Gastrocnemius medialis (tissue), 4 donors: ENCODE data around the gene TM4SF5. TPM values are rescaled to one million over a fixed set of nuclear protein-coding genes. Genes with fewer than 3 reads are reported as not detected.
A peak's percentile ranks its signal among the peaks of the same experiment; 100 is the strongest.

Source experiments
- ATAC-seq, 2 donors: fragments of 150-250 bp; one replicate each; pipeline ENCODE4 v1.9.1; 2016
- DNase-seq, 2 donors: peaks; one replicate each; pipeline ENCODE4 v3.0.0-alpha.2; 2019
- H3K27ac ChIP-seq, 4 donors: fragments of 200-600 bp; sonication (generic); 1 replicate in 1 of 4; 2 replicates in 3 of 4; pipeline ENCODE4 v1.5.1; 2016 to 2018; ENCODE audit warnings: mild to moderate bottlenecking in 2 of 4, moderate library complexity in 1 of 4
- H3K27me3 ChIP-seq, 3 donors: fragments of 200-600 bp; sonication (generic) in 2 of 3; 1 replicate in 1 of 3; 2 replicates in 2 of 3; pipeline versions ENCODE4 v1.5.1 to v1.6.0; 2016 to 2019; ENCODE audit warnings: mild to moderate bottlenecking in 1 of 3, moderate library complexity in 1 of 3
- H3K36me3 ChIP-seq, 2 donors: fragments of 200-600 bp; sonication (generic) in 1 of 2; one replicate each; pipeline ENCODE4 v1.5.1; 2017 to 2018
- H3K4me1 ChIP-seq, 2 donors: fragments of 200-600 bp; sonication (generic) in 1 of 2; one replicate each; pipeline ENCODE4 v1.5.1; 2016 to 2017; ENCODE audit warnings: mild to moderate bottlenecking in 2 of 2
- H3K4me3 ChIP-seq, 4 donors: fragments of 200-600 bp; sonication (generic) in 3 of 4; 1 replicate in 1 of 4; 2 replicates in 3 of 4; pipeline ENCODE4 v1.5.1; 2016 to 2019; ENCODE audit warnings: mild to moderate bottlenecking in 2 of 4
- H3K9me3 ChIP-seq, 3 donors: fragments of 200-600 bp; sonication (generic) in 2 of 3; 1 replicate in 1 of 3; 2 replicates in 2 of 3; pipeline ENCODE4 v1.5.1; 2016 to 2019
- POLR2A ChIP-seq, 2 donors: fragments of 450-650 bp; IDR thresholded peaks; one replicate each; pipeline ENCODE4 v1.6.1; 2017; ENCODE audit warnings: antibody characterized with exemption in 2 of 2, mild to moderate bottlenecking in 2 of 2, moderate library complexity in 2 of 2
- in situ Hi-C, 4 donors: fragments of 200-750 bp; cut with MboI; loops; one replicate each; pipeline versions ENCODE4 v1.15.0 to v1.8.0; 2017; ENCODE audit warnings: low sequenced_read_pairs in 4 of 4
- intact Hi-C: fragments of 100-400 bp; cut with DNase I; formaldehyde crosslinking; loops from one replicate; pipeline ENCODE4 v1.15.1; 2023; ENCODE audit warnings: low total_unique reads
- total RNA-seq, 4 donors: library from RNA; depleted of rRNA; stranded (reverse); fragments of >200 nt; gene quantifications; one replicate each; pipeline versions ENCODE4 v1.1.0 to v1.2.3, GENCODE V29; 2016
- TF ChIP-seq, protein P1 (sequence below), 5 experiments: fragments of 450-650 bp in 3 of 5; fragments of 200-600 bp in 2 of 5; sonication (generic) in 2 of 5; IDR thresholded peaks in 4 of 5; conservative IDR thresholded peaks in 1 of 5; 1 replicate in 4 of 5; 2 replicates in 1 of 5; pipeline ENCODE4 v1.5.1; 2016 to 2019; ENCODE audit warnings: antibody characterized with exemption in 5 of 5, mild to moderate bottlenecking in 3 of 5, moderate library complexity in 3 of 5

The TM4SF5 gene
- total RNA-seq, 4 donors from 2014 or later, result 0.64 TPM; not detected in 3

DNA sequence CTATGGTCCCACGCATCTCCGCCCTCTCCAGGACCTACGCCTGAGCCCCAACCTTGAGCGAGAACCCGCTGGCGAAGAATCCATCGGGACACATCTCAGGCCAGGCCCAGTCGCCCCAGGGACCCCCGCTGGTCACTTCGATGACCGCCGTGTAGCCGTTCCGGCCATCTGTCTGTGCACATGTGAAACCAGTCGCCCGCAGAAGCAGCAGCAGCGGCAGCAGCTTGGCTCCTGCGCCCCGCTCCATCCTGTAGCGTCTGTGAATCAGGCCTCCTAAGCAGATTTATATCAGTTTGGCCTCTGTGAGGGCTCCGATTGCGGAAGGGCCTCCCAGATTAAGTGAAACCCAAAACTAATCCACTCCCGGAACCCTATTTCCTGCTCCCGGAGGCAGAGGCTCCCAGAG, 14.4 kb downstream of the TM4SF5 start, which contains the start of gene VMO1:
Gene VMO1, minus strand, starts transcription at position 259 of the 406 bp plus-strand sequence. Its CDS starts 12 bp downstream, at position 247.
- no peak for ATAC-seq
- in situ Hi-C loops, result loop anchor here (5.0 to 25.0 kb wide), 4 partner anchors 51 to 101 kb away; partner anchors contain the start of genes C17orf107 (in 2 of the 4), CXCL16 (in 1 of the 4), MED11 (in 1 of the 4) and ZMYND15 (in 1 of the 4)
- H3K27ac ChIP-seq, result no peak within 1 kb of the TSS

DNA sequence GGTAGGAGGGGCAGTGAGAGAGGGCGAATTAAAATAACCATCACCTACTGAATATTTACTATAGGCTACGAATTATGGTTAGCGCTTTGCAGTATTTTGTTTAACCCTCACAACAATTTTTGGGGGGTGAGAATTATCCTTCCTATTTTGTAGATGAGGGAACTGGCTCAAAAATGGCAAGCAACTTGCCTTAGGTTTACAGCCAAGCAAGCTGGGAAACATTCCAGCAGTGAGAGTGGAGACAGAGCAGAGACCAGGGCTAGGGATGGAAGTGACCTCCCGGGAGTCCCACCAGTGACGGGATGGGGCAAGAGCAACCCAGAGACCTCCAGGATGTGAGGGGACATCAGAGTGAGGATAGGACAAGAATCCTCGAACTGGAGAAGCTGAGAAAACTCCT, 14.8 kb downstream of the TM4SF5 start:
- Histone ChIP-seq H3K27ac (no peak overlapping the region), H3K27me3 (peaks cover 34 to 54% (median 48%) of the 10 kb centered on the region in 3 donors), H3K4me1 (peaks cover 36 to 44% of the 10 kb centered on the region in 2 donors), H3K4me3 (peak overlapping the region; percentile 11 to 40 (median 24)), H3K9me3 (no peaks in the 10 kb centered on the region), H3K36me3 (no peaks in the 10 kb centered on the region)
- intact Hi-C loops (no loop called here), in situ Hi-C loops (loop anchor here (5.0 to 25.0 kb wide), 4 partner anchors 52 to 101 kb away; partner anchors contain the start of genes C17orf107 (in 2 of the 4), CXCL16 (in 1 of the 4), MED11 (in 1 of the 4) and ZMYND15 (in 1 of the 4))
- no peak for DNase-seq
- no peak for TF ChIP-seq POLR2A (IDR thresholded peaks at IDR 0.05)
- TF ChIP-seq, protein P1, sequence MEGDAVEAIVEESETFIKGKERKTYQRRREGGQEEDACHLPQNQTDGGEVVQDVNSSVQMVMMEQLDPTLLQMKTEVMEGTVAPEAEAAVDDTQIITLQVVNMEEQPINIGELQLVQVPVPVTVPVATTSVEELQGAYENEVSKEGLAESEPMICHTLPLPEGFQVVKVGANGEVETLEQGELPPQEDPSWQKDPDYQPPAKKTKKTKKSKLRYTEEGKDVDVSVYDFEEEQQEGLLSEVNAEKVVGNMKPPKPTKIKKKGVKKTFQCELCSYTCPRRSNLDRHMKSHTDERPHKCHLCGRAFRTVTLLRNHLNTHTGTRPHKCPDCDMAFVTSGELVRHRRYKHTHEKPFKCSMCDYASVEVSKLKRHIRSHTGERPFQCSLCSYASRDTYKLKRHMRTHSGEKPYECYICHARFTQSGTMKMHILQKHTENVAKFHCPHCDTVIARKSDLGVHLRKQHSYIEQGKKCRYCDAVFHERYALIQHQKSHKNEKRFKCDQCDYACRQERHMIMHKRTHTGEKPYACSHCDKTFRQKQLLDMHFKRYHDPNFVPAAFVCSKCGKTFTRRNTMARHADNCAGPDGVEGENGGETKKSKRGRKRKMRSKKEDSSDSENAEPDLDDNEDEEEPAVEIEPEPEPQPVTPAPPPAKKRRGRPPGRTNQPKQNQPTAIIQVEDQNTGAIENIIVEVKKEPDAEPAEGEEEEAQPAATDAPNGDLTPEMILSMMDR (IDR thresholded peaks at IDR 0.05 in 4 of 5, conservative IDR thresholded peaks at IDR 0.05 in 1 of 5), result no peak
- no peak for ATAC-seq

More for the DNA sequence above, 14.4 kb downstream of the TM4SF5 start, which contains the start of gene VMO1:
- intact Hi-C loops, result no loop called here
- Histone ChIP-seq H3K4me1 (peaks cover 36 to 44% of the 10 kb centered on the region in 2 donors), H3K9me3 (no peaks in the 10 kb centered on the region), H3K4me3 (peak within 1 kb of the TSS; percentile 14 to 40 (median 34)), H3K36me3 (no peaks in the 10 kb centered on the region), H3K27me3 (peaks cover 34 to 55% (median 49%) of the 10 kb centered on the region in 3 donors)
- no peak for DNase-seq
- TF ChIP-seq, protein P1 (IDR thresholded peaks at IDR 0.05 in 4 of 5, conservative IDR thresholded peaks at IDR 0.05 in 1 of 5), result no peak
- TF ChIP-seq POLR2A (IDR thresholded peaks at IDR 0.05), result no peak

DNA sequence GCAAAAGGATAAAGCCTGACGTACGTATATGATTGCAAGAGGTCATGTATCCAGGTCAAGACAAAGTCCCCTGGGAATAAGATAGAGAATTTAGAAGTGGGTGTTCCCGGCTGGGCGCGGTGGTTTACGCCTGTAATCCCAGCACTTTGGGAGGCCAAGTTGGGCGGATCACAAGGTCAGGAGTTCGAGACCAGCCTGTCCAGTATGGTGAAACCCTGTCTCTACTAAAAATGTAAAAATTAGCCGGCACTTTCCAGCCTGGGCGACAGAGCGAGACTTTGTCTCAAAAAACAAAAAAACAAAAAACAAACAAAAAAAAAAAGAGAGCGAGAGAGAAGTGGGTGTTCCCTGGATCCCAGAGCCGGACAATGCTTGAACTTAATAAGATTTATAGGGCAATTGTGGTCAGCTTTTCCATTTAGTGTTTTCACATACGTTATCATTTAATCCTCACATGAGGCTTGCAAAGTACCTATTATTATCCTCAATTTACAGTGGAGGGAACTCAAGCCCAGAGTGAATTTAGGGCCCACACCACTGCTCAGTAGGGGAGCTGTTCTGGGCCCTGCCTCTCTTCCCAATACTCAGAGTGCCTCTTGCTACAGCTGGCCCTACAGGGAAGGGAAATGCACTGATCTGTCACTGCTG, 16.6 kb downstream of the TM4SF5 start:
- peaks cover 36 to 44% of the 10 kb centered on the region in 2 donors for H3K4me1 ChIP-seq
- no peak overlapping the region for H3K27ac ChIP-seq
- H3K36me3 ChIP-seq, result no peaks in the 10 kb centered on the region
- ATAC-seq, result no peak
- peaks cover 21 to 37% (median 30%) of the 10 kb centered on the region in 3 donors for H3K27me3 ChIP-seq
- in situ Hi-C loops, result loop anchor here (5.0 to 25.0 kb wide), 4 partner anchors 53 to 99 kb away; partner anchors contain the start of genes C17orf107 (in 2 of the 4), CXCL16 (in 1 of the 4), MED11 (in 1 of the 4) and ZMYND15 (in 1 of the 4)
- no peak for TF ChIP-seq POLR2A (IDR thresholded peaks at IDR 0.05)
- TF ChIP-seq, protein P1 (IDR thresholded peaks at IDR 0.05 in 4 of 5, conservative IDR thresholded peaks at IDR 0.05 in 1 of 5), result no peak
- H3K9me3 ChIP-seq, result no peaks in the 10 kb centered on the region
- intact Hi-C loops, result no loop called here
- no peak overlapping the region for H3K4me3 ChIP-seq
- DNase-seq, result no peak

DNA sequence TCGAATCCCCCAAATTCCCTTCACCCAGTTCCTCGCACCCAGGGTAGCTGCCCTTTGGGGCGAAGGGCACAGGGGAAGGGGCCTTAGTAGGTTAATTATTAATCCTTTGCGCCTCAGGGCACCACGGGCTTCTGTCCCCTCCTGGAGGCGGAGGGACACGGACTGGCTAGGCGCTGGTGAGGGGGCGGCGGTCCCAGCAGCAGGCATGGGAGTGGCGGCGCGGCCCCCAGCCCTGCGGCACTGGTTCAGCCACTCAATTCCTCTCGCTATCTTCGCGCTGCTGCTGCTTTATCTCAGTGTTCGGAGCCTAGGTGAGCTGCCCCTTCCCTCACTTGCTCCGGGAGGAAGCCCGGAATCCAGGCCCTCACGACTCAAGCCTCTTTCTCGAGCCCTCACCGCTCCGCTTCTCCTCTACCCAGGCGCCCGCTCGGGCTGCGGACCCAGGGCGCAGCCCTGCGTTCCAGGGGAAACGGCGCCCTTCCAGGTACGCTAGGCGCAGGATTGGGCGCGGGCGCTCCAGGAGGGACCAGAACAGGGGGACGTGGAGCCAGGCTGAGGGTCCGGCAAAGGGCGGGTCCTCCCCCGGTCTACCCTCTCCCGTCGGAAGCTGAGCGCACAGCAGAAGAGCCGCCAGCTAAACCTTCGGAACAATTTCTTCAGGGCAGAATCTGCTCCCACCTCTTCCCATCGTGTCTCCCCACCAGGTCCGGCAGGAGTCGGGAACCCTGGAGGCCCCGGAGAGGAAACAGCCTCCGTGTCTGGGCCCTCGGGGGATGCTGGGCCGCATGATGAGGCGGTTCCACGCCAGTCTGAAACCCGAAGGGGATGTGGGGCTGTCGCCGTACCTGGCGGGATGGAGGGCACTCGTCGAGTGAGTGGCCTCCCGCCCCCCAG, 17.4 kb downstream of the TM4SF5 start, which contains the start of gene GLTPD2:
Gene GLTPD2, plus strand, starts transcription at position 158 of the 894 bp plus-strand sequence. Its CDS starts 48 bp downstream, at position 206.
- no peaks in the 10 kb centered on the region for H3K9me3 ChIP-seq
- ATAC-seq (no peak), DNase-seq (no peak)
- H3K27ac ChIP-seq, result peak within 1 kb of the TSS; percentile 91 to 97 (median 95)
- no peaks in the 10 kb centered on the region for H3K36me3 ChIP-seq
- peaks cover 36 to 44% of the 10 kb centered on the region in 2 donors for H3K4me1 ChIP-seq
- in situ Hi-C loops, result loop anchor here (5.0 to 25.0 kb wide), 4 partner anchors 54 to 98 kb away; partner anchors contain the start of genes C17orf107 (in 2 of the 4), CXCL16 (in 1 of the 4), MED11 (in 1 of the 4) and ZMYND15 (in 1 of the 4)
- TF ChIP-seq, protein P1 (IDR thresholded peaks at IDR 0.05 in 4 of 5, conservative IDR thresholded peaks at IDR 0.05 in 1 of 5), result no peak
- no peak for TF ChIP-seq POLR2A (IDR thresholded peaks at IDR 0.05)
- H3K4me3 ChIP-seq, result peak within 1 kb of the TSS; percentile 63 to 81 (median 68)
- peaks cover 13 to 29% (median 22%) of the 10 kb centered on the region in 3 donors for H3K27me3 ChIP-seq
- intact Hi-C loops, result no loop called here
